HepG2 (cell line): Measurements from ENCODE around the gene MRPL50. TPM values are rescaled to one million over a fixed set of nuclear protein-coding genes. Genes with fewer than 3 reads are reported as not detected.

Experiments
- AKAP8 ChIP-seq: sonication (generic); formaldehyde crosslinking; IDR thresholded peaks from 2 replicates; pipeline ENCODE4 v1.5.1; 2020; ENCODE audit warnings: mild to moderate bottlenecking, missing genetic modification reagents
- ATF5 ChIP-seq: sonication (generic); formaldehyde crosslinking; IDR thresholded peaks from 2 replicates; pipeline ENCODE4 v1.4.0; 2020; ENCODE audit warnings: mild to moderate bottlenecking, low read depth, missing genetic modification reagents
- FOXA1 ChIP-seq, 2 experiments: fragments of 450-650 bp in 1 of 2; sonication (generic) in 1 of 2; formaldehyde crosslinking in 1 of 2; IDR thresholded peaks; 2 replicates each; pipeline versions ENCODE4 v1.4.0 to v1.6.1; 2016 to 2020; ENCODE audit warnings: missing genetic modification reagents in 1 of 2
- GABPA ChIP-seq, 2 experiments: IDR thresholded peaks; 2 replicates each; pipeline ENCODE4 v1.6.1; 2011 to 2016; ENCODE audit warnings: low read depth in 2 of 2, low read length in 1 of 2, missing biosample characterization in 1 of 2, missing genetic modification characterization in 1 of 2
- HNRNPL ChIP-seq: fragments of 200-400 bp; formaldehyde crosslinking; IDR thresholded peaks from 2 replicates; pipeline ENCODE4 v1.6.1; 2017; ENCODE audit warnings: mild to moderate bottlenecking, low read depth, low read length
- HNRNPUL1 ChIP-seq: fragments of 200-400 bp; formaldehyde crosslinking; IDR thresholded peaks from 2 replicates; pipeline ENCODE4 v1.6.1; 2017; ENCODE audit warnings: low read depth, mild to moderate bottlenecking, low read length, moderate library complexity
- NFATC3 ChIP-seq: sonication (generic); formaldehyde crosslinking; IDR thresholded peaks from 2 replicates; pipeline ENCODE4 v1.5.1; 2020; ENCODE audit warnings: mild to moderate bottlenecking, missing genetic modification reagents
- NFKB2 ChIP-seq: sonication (generic); formaldehyde crosslinking; IDR thresholded peaks from 2 replicates; pipeline ENCODE4 v1.4.0; 2020; ENCODE audit warnings: missing genetic modification reagents, borderline replicate concordance
- RBFOX2 ChIP-seq: fragments of 200-400 bp; formaldehyde crosslinking; IDR thresholded peaks from 2 replicates; pipeline ENCODE4 v1.6.1; 2017; ENCODE audit warnings: low read depth, mild to moderate bottlenecking, low read length
- REST ChIP-seq, 2 experiments: IDR thresholded peaks; 2 replicates each; pipeline ENCODE4 v1.6.1; 2011 to 2012; ENCODE audit warnings: low read length in 2 of 2, borderline replicate concordance in 1 of 2, low read depth in 1 of 2, mild to moderate bottlenecking in 1 of 2, moderate library complexity in 1 of 2
- RFX1 ChIP-seq: fragments of 450-650 bp; IDR thresholded peaks from 2 replicates; pipeline ENCODE4 v1.6.1; 2017
- U2AF1 ChIP-seq: fragments of 200-400 bp; formaldehyde crosslinking; optimal IDR thresholded peaks from 2 replicates; pipeline ENCODE3; 2017; ENCODE audit warnings: mild to moderate bottlenecking, low read depth, low read length
- ZFP82 ChIP-seq: sonication (generic); formaldehyde crosslinking; IDR thresholded peaks from 2 replicates; pipeline ENCODE4 v1.5.1; 2020; ENCODE audit warnings: mild to moderate bottlenecking, missing genetic modification reagents, borderline replicate concordance
- ZNF207 ChIP-seq: fragments of 450-650 bp; IDR thresholded peaks from 2 replicates; pipeline ENCODE4 v1.6.1; 2016; ENCODE audit warnings: antibody characterized with exemption, borderline replicate concordance
- ZNF274 ChIP-seq: sonication (generic); formaldehyde crosslinking; IDR thresholded peaks from 2 replicates; pipeline ENCODE4 v1.5.1; 2020; ENCODE audit warnings: mild to moderate bottlenecking, missing genetic modification reagents
- ZNF549 ChIP-seq: sonication (generic); formaldehyde crosslinking; IDR thresholded peaks from 2 replicates; pipeline ENCODE4 v1.5.0; 2020; ENCODE audit warnings: missing genetic modification reagents
- polyA plus RNA-seq, 8 experiments: library from polyadenylated mRNA; depleted of rRNA in 3 of 8; stranded (reverse) in 7 of 8; unstranded in 1 of 8; fragments of >200 nt; fragmentation: Illumina TruSeq in 4 of 8; extraction: Trizol in 4 of 8; gene quantifications; 2 replicates each; pipeline versions ENCODE4 v1.2.1 to v1.2.3, GENCODE V29; 2011 to 2016; ENCODE audit warnings: low read depth in 4 of 8, missing spikeins in 1 of 8, mixed read lengths in 1 of 8; ENCODE audit not compliant: insufficient read depth in 1 of 8
- total RNA-seq, 5 experiments: library from RNA; depleted of rRNA; stranded (reverse); fragments of >200 nt; fragmentation: Illumina TruSeq; extraction: Trizol; gene quantifications; 2 replicates each; pipeline ENCODE4 v1.2.3, GENCODE V29; 2016; ENCODE audit warnings: low read depth in 1 of 5
- TF ChIP-seq, protein P1 (sequence below): sonication (generic); formaldehyde crosslinking; IDR thresholded peaks from 2 replicates; pipeline ENCODE4 v1.4.0; 2020; ENCODE audit warnings: missing genetic modification reagents
- TF ChIP-seq, protein P2 (sequence below): sonication (generic); formaldehyde crosslinking; IDR thresholded peaks from 2 replicates; pipeline ENCODE4 v1.4.0; 2020; ENCODE audit warnings: mild to moderate bottlenecking, missing genetic modification reagents
- TF ChIP-seq, protein P3 (sequence below): fragments of 450-650 bp; IDR thresholded peaks from 2 replicates; pipeline ENCODE4 v1.6.1; 2016

The MRPL50 gene
- total and polyA plus RNA-seq, 2 of the 13 experiments (the other 11 are each of a cell fraction or from before 2014, with no cell fraction given), result 37.1 to 70.0 TPM

DNA sequence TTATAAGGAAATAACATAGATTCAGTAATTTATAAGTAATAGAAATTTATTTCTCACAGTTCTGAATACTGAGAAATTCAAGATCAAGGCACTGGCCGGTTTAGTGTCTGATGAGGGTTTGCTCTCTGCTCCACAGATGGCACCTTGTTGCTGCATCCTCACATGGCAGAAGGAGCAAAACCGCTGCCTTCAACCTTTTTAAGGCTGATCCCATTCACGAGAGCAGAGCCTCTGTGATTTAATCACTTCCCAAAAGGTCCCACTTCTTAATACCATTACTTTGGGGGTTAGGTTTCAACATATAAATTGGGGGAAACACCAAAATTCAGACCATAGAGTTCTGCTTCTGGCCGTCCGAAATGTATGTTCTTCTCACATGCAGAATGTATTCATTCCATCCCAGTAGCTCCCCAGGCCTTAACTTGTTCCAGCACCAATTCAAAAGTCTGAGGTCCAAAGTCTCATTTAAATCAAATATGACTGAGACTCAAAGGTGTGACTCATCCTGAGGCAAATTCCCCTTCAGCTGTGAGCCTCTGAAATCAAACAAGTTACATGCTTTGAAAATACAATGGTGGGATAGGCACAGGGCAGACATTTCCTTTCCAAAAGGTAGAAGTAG, 44.2 kb downstream of the MRPL50 start (continued):
- TF ChIP-seq, protein P1, sequence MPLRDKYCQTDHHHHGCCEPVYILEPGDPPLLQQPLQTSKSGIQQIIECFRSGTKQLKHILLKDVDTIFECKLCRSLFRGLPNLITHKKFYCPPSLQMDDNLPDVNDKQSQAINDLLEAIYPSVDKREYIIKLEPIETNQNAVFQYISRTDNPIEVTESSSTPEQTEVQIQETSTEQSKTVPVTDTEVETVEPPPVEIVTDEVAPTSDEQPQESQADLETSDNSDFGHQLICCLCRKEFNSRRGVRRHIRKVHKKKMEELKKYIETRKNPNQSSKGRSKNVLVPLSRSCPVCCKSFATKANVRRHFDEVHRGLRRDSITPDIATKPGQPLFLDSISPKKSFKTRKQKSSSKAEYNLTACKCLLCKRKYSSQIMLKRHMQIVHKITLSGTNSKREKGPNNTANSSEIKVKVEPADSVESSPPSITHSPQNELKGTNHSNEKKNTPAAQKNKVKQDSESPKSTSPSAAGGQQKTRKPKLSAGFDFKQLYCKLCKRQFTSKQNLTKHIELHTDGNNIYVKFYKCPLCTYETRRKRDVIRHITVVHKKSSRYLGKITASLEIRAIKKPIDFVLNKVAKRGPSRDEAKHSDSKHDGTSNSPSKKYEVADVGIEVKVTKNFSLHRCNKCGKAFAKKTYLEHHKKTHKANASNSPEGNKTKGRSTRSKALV, result no peak
- no peak for TF ChIP-seq ZNF207
- no peak for TF ChIP-seq GABPA (IDR thresholded peaks at IDR 0.05; ENCODE audit: low read depth, low read length)
- no peak for TF ChIP-seq GABPA (CRISPR knock-in tag; IDR thresholded peaks at IDR 0.05; ENCODE audit: low read depth)
- TF ChIP-seq, protein P2, sequence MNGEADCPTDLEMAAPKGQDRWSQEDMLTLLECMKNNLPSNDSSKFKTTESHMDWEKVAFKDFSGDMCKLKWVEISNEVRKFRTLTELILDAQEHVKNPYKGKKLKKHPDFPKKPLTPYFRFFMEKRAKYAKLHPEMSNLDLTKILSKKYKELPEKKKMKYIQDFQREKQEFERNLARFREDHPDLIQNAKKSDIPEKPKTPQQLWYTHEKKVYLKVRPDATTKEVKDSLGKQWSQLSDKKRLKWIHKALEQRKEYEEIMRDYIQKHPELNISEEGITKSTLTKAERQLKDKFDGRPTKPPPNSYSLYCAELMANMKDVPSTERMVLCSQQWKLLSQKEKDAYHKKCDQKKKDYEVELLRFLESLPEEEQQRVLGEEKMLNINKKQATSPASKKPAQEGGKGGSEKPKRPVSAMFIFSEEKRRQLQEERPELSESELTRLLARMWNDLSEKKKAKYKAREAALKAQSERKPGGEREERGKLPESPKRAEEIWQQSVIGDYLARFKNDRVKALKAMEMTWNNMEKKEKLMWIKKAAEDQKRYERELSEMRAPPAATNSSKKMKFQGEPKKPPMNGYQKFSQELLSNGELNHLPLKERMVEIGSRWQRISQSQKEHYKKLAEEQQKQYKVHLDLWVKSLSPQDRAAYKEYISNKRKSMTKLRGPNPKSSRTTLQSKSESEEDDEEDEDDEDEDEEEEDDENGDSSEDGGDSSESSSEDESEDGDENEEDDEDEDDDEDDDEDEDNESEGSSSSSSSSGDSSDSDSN, result no peak
- TF ChIP-seq AKAP8, result no peak
- TF ChIP-seq, protein P3, sequence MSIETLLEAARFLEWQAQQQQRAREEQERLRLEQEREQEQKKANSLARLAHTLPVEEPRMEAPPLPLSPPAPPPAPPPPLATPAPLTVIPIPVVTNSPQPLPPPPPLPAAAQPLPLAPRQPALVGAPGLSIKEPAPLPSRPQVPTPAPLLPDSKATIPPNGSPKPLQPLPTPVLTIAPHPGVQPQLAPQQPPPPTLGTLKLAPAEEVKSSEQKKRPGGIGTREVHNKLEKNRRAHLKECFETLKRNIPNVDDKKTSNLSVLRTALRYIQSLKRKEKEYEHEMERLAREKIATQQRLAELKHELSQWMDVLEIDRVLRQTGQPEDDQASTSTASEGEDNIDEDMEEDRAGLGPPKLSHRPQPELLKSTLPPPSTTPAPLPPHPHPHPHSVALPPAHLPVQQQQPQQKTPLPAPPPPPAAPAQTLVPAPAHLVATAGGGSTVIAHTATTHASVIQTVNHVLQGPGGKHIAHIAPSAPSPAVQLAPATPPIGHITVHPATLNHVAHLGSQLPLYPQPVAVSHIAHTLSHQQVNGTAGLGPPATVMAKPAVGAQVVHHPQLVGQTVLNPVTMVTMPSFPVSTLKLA, result no peak
- TF ChIP-seq RFX1, result no peak
- TF ChIP-seq RBFOX2, result peak; percentile 46
- no peak for TF ChIP-seq HNRNPL
- no peak for TF ChIP-seq ZNF549 (CRISPR knock-in tag)
- no peak for TF ChIP-seq FOXA1 (IDR thresholded peaks at IDR 0.05)
- TF ChIP-seq FOXA1 (CRISPR knock-in tag; IDR thresholded peaks at IDR 0.05), result peak; percentile 85
- TF ChIP-seq REST (IDR thresholded peaks at IDR 0.05; ENCODE audit: borderline replicate concordance in 1 of 2, low read depth in 1 of 2, low read length in 2 of 2), result no peak; a peak in 1 of 4 replicates
- no peak for TF ChIP-seq NFKB2
- TF ChIP-seq ZNF274 (CRISPR knock-in tag), result no peak; the same call in 1 of the 2 replicates
- no peak for TF ChIP-seq U2AF1
- TF ChIP-seq ZFP82 (CRISPR knock-in tag), result peak; percentile 80; the same call in 1 of the 2 replicates
- no peak for TF ChIP-seq NFATC3 (CRISPR knock-in tag)
- no peak for TF ChIP-seq HNRNPUL1
- no peak for TF ChIP-seq ATF5 (CRISPR knock-in tag)
